Measurements from ENCODE around the gene C2CD3.
"Not testable (repeated sequence)": the region's sequence is repeated elsewhere in the genome, so short reads cannot be mapped to it uniquely, and the experiment has no call there.

The C2CD3 gene

GRCh38 chr11:74123008-74123448 lies 47.8 kb downstream of the C2CD3 start:
- DNase-seq: no peak
- H3K9me3 ChIP-seq (ENCODE audit: severe bottlenecking): no peaks in the 10 kb centered on the region
- H3K27me3 ChIP-seq (ENCODE audit: insufficient read depth, low read depth, severe bottlenecking): no peaks in the 10 kb centered on the region
- no peak overlapping the region for H3K27ac ChIP-seq
- no peak overlapping the region for H3K4me3 ChIP-seq (ENCODE audit: low read depth, low read length)
- TF ChIP-seq CTCF (IDR thresholded peaks at IDR 0.05; ENCODE audit: low read depth, low read length): no peak
- H3K36me3 ChIP-seq: peaks cover 26% of the 10 kb centered on the region

DNA sequence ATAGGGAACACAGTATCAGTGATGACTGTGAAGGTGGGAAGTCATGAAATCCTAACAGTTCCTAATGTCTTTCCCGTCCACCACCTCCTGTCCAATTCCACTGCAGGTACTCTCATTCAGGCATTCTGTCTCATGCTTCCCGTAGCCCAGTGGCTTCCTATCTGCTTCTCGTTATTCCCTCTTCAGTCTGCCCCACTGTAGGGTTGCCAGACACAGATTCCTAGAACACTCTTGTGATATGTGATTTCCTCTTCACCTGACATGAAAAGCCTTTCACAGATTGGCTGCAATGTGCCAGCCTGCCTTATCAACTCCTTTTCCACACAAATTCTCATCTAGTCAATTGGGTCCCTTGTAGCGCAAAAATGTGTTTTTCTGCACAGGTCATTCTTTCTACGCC lies 49.0 kb downstream of the C2CD3 start:
- H3K36me3 ChIP-seq: peaks cover 31% of the 10 kb centered on the region
- H3K9me3 ChIP-seq (ENCODE audit: severe bottlenecking): no peaks in the 10 kb centered on the region
- no peak for DNase-seq
- H3K4me3 ChIP-seq (ENCODE audit: low read depth, low read length): no peak overlapping the region
- H3K27ac ChIP-seq: no peak overlapping the region
- TF ChIP-seq CTCF (IDR thresholded peaks at IDR 0.05; ENCODE audit: low read depth, low read length): no peak
- H3K27me3 ChIP-seq (ENCODE audit: insufficient read depth, low read depth, severe bottlenecking): no peaks in the 10 kb centered on the region

- H3K27me3 ChIP-seq (ENCODE audit: insufficient read depth, low read depth, severe bottlenecking); H3K9me3 ChIP-seq (ENCODE audit: severe bottlenecking); H3K4me3 ChIP-seq (ENCODE audit: low read depth, low read length); DNase-seq; H3K27ac ChIP-seq: not testable (repeated sequence)
- peaks cover 37% of the 10 kb centered on the region for H3K36me3 ChIP-seq
Observed at GRCh38 chr11:74120260-74121035, 50.4 kb downstream of the C2CD3 start.

DNA sequence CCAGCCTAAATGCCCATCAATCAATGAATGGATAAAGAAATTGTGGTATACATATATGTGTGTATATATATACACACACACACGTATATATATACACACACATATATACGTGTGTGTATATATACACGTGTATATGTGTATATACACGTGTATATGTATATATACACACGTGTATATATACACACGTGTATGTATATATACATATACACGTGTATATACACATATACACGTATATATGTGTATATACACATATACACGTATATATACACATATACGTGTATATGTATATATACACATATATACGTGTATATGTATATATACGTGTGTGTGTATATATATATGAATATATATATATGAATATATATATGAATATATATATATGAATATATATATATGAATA lies 54.1 kb downstream of the C2CD3 start:
- H3K27ac ChIP-seq: no peak overlapping the region
- no peaks in the 10 kb centered on the region for H3K27me3 ChIP-seq (ENCODE audit: insufficient read depth, low read depth, severe bottlenecking)
- no peak for TF ChIP-seq CTCF (IDR thresholded peaks at IDR 0.05; ENCODE audit: low read depth, low read length)
- peaks cover 59% of the 10 kb centered on the region for H3K36me3 ChIP-seq
- no peak overlapping the region for H3K4me3 ChIP-seq (ENCODE audit: low read depth, low read length)
- no peak for DNase-seq
- H3K9me3 ChIP-seq (ENCODE audit: severe bottlenecking): no peaks in the 10 kb centered on the region

GRCh38 chr11:74112877-74113276 lies 57.9 kb downstream of the C2CD3 start:
- no peak overlapping the region for H3K4me3 ChIP-seq (ENCODE audit: low read depth, low read length)
- peaks cover 48% of the 10 kb centered on the region for H3K36me3 ChIP-seq
- no peaks in the 10 kb centered on the region for H3K9me3 ChIP-seq (ENCODE audit: severe bottlenecking)
- no peak for TF ChIP-seq CTCF (IDR thresholded peaks at IDR 0.05; ENCODE audit: low read depth, low read length)
- no peak overlapping the region for H3K27ac ChIP-seq
- no peak for DNase-seq
- no peaks in the 10 kb centered on the region for H3K27me3 ChIP-seq (ENCODE audit: insufficient read depth, low read depth, severe bottlenecking)

- Histone ChIP-seq H3K4me3 (ENCODE audit: low read depth, low read length) (no peak overlapping the region), H3K36me3 (peaks cover 49% of the 10 kb centered on the region), H3K27me3 (ENCODE audit: insufficient read depth, low read depth, severe bottlenecking) (no peaks in the 10 kb centered on the region), H3K27ac (no peak overlapping the region), H3K9me3 (ENCODE audit: severe bottlenecking) (no peaks in the 10 kb centered on the region)
- TF ChIP-seq CTCF (IDR thresholded peaks at IDR 0.05; ENCODE audit: low read depth, low read length): no peak
- DNase-seq: no peak
Observed at GRCh38 chr11:74106124-74106523, 64.7 kb downstream of the C2CD3 start.
